ENCODE measurements around the gene ITGB3.
"Not testable (repeated sequence)": the region's sequence is repeated elsewhere in the genome, so short reads cannot be mapped to it uniquely, and the experiment has no call there.

The ITGB3 gene

GRCh38 chr17:47223460-47223859, 30.2 kb upstream of the ITGB3 start:
- DNase-seq: no peak

GRCh38 chr17:47224077-47224476, 29.6 kb upstream of the ITGB3 start:
- not testable (repeated sequence) for DNase-seq

DNA sequence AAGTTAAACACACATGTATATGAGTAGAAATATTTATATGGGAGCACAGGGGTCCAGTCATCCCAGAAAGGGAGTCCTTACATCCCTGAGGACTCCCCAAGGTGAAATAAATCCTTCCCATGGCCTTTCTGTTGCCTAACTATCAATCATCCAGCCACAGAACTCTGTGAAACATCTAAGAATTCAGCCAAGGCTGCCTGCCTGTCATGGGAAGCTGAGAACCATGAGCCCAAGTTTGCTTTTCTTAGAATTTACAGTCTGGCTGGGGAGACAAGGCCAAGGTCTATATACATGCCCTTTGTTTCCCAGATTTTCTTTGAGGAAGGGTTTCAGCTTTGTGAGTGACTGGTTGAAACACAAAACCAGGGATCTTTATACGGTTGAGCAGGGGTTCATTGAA, 28.7 kb upstream of the ITGB3 start:
- DNase-seq: no peak

DNA sequence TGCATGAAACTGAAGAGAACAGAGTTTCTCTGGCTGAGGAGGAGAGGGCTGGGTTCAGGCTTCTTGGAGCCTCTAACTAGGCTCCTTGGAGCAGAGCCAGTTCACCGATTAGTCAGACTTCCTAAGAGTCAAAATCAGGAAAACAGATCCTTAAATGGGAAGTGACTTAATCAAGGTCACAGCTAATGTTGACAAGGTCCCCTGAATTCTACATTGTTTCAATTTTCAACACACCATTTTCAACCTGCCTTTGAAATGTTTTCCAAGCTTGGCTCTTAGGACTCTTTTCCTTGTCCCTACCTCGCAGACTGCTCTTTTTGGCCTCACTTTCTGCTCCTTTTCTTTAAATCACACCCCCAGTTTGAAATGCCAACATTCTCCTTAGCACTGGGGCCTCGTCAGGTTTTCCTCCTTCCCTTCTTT, 28.2 kb upstream of the ITGB3 start:
- no peak for DNase-seq

GRCh38 chr17:47225911-47226688, 27.5 kb upstream of the ITGB3 start:
- DNase-seq: no peak

DNA sequence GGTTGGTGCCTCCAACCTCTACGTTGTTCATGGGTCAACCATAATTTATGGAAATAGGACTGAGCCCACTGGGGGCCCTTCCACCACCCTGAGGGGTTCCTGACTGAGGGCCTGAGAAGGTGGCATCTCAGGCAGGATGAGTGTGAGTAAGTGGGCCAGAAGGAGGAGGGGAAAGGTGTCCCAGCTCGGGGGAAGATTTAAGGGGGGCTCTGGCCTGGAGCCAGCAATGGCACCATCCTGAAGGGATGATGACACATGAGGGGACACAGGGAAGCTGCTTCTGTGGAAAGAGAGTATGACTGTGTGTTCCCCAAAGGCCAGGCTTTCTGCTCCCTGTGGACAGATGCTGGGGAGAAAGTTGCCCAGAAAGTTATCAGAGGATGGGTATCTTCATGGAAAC, 25.8 kb upstream of the ITGB3 start:
- DNase-seq: no peak

GRCh38 chr17:47229535-47230443, 23.8 kb upstream of the ITGB3 start:
- DNase-seq: peak; percentile 77

GRCh38 chr17:47230864-47231263, 22.8 kb upstream of the ITGB3 start:
- no peak for DNase-seq

DNA sequence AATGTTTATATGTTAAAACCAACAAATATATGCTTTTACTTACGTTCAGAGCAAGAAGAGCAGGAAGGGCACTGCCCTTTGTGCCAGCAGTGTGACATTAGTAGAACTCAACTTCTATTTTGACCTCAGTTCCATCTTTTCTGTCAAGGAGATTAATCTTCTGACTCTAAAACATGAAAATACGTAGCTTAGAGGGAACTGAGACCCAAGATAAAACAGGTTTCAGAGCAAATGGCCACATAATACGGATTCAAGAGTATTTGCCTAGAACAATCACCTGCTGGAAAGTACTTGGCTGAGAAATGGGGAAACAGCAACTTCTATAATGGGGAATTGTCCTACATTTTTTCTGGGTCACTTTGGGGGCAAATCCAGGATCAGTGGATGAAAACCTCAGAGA, 22.3 kb upstream of the ITGB3 start:
- DNase-seq: no peak

- DNase-seq: no peak
Observed at GRCh38 chr17:47231866-47232265, 21.8 kb upstream of the ITGB3 start.

DNA sequence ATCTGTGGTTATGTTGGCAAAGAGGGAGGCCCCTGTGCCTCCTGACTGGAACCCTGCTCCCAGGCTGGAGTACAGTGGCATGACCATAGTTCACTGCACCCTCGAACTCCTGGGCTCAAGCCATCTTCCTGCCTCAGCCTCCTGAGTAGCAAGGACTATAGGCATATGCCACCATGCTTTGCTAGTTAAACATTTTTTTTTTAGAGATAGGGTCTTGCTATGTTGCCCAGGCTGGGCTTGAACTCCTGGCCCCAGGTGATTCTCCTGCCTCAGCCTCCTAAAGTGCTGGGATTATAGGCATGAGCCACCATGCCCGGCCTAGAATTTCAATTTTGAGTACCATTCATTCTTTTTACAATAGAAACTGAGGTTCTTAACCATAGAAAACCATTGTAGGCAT, 21.2 kb upstream of the ITGB3 start:
- DNase-seq: no peak

DNA sequence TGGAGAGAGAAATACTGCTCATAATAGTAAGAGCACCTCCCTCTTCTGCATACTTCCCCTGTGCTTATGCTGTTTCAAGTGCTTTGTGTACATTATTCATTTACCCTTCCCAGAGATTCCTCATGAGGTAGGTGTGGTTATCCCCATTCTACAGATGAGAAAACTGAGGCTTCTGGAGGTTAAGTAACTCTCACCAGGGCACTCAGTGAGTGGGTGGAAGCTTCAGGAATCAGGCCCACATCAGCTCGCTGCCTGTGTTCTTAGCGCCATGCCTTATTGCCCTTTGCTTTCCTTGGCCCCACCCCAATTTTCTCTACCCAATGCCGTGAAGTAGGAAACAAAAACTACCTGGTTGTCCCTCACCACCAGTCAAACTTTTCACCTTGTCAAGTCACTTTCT, 18.1 kb upstream of the ITGB3 start:
- DNase-seq: no peak

- DNase-seq: no peak
Observed at GRCh38 chr17:47235923-47236322, 17.7 kb upstream of the ITGB3 start.

DNA sequence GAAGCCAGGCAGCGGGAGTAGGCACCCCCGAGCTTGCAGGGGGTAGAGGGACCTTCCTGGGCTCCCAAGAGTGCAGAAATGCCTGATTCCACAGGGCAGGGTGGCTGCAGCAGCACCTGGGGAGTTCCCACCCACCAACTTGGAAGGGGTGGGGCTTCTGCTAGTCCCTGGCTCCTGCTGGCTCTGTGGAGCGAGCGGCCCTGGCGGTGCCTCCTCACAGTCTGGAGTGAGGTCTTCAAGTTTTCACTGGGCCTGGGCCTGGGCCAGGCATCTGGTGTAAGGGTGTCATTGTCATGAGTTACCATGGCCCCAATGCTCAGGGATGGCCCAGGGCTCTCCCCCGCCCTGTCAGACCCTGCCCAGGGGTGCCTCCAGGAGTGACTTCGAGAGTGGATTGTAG, 15.8 kb upstream of the ITGB3 start:
- no peak for DNase-seq

DNA sequence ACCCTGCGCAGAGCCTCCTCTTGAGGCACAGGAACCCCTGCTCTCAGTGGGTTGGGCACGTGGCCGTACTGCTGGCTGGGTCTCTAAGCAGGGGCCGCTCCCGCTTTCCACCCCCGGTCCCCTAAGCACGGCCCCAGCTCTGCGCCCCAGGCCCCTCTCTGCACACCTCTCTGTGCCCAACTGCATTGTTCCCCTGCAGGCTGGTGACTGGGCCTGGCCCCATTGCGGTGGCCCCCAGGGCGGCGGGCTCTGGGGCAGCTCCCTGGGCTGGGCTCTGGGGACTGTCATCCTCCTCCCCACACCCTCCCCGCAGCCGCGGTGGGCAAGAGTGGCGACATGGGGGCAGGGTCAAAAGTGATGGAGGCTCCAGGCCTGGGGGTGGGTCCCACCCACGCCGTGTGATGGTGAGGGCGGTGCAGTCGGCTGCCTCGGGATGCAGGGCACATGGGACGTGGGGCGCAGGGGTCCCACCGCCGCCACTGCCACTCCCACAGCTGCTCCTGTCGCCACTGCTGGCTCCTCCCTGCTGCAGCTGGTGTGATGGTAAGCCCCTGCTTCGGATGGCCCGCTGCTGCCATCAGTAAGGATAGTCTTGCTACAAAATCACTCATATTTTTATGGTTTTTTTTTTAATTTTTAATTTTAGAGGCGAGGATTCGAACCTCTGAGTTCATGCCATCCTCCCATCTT, 15.2 kb upstream of the ITGB3 start:
- DNase-seq: no peak

DNA sequence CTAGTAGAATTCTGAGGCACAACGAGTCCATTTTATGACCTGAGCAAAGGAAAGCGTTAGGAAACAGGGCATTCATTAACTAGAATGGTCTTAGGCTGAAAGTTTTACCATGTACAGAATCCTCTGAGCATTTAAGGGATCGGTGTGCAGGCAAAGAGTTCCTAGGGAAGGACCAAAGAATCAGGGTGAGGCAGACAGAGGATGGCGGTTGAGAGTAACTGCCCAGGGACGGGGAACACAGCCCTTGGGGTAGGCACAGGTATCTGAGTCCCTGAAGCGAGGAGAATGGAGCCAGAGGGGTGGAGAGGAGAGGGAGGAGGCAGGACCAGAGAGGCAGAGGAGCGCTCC, 14.0 kb upstream of the ITGB3 start:
- no peak for DNase-seq

GRCh38 chr17:47239967-47240651, 13.5 kb upstream of the ITGB3 start:
- DNase-seq: peak; percentile 84

DNA sequence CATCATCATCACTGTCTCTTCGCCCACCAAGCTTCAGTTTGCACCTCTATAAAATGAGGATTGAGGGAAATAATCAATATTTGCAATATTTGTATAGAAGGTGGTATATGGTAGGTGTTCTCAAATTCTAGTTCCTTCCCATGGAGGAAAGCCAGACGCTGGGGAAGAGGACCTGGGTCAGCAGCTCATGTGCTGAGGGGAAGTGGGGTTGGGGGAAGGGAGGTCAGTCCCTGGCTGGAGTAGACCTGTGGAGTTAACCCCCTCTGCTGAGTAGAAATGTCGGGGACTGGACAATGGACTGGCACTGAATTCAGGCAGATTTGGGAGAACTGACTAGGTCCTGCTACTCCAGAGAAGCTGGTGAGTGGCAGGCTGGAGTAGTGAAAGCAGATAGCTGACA, 12.8 kb upstream of the ITGB3 start:
- no peak for DNase-seq

DNA sequence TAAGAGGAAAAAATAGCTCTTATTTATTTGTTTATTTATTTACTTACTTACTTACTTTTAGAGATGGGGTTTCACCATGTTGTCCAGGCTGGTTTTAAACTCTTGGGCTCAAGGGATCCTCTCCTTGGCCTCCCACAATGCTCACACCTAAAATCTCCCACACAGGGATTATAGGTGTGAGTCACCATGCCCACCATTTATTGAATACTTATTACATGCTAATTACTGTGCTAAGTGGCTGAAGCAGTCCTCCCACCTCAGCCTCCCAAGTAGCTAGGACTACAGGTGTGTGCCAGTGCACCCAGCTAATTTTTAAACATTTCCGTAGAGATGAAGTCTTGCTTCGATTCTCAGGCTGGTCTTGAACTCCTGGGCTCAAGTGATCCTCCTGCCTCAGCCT, 11.0 kb upstream of the ITGB3 start:
- DNase-seq: no peak

DNA sequence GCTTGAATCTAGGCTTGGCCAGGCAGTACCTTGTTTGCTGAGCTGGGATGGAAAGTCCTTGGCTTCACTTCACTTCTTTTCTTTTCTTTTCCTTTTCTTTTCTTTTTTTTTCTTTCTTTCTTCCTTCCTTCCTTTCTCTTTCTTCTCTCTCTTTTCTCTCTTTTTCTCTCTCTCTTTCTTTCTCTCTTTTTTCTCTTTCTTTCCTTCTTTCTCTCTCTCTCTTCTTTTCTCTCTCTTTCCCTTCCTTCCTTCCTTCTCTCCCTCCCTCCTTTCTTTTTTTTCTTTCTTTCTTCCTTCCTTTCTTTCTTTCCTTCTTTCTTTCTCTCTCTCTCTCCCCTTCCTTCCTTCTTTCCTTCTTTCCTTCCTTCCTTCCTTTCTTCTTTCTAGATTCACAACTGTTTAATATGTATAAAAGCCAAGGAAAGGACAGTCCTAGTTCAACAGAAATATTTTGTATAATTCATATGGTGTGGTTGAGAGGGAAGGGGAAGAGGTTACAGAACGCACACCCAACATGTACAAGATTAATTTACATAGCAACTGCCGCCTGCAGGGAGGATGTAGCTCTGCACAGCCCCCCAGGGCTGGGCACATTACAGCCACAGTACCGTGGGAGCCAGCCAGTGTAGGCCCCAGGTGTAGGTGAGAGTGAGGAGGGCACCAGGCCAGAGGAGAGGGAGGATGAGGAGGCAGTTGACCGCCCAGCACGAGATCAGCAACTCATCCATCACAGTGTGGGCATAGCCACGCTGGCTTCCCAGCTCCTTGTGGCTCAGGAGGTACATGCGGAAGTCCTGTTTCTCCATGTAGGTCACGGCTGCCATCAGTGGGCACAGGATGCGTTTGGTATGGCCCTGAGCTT, 9.7 kb upstream of the ITGB3 start:
- no peak for DNase-seq

DNA sequence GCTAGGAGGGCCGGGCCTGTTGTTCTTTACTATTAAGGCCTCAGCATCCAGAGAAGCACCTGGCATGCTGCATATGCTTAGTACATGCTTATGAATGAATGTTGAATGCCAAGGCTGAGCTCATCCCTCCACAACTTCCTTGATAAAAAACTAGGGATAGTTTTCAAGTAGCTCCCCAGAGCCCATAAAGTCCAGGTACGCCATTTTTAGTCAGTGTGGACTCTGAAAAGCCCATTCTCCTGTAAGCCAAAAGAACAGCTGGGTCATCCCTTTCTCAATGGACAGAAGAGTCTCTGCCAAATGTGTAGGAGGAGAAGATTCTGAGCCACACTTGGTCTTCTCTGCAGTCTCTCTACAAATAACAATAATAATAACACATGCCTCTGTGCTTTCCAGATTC, 8.9 kb upstream of the ITGB3 start:
- no peak for DNase-seq

DNA sequence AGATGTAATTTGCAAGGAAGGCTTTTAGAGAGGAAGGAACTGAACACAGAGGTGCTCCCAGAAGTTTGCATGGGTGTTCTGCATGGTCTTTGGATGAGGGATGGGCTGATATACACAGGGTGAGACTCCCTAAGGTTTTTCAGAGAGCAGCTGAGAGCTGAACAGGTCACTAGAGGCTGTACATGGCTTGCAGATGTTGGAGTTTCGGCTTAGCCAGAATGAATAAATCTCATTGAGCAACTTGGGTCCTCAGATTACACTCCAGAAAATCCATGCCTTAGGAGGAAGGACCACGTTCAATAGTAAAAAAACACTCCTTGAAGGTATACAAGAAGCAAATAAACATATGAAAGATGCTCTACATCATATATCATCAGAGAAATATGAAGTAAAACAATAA, 7.5 kb upstream of the ITGB3 start:
- DNase-seq: no peak
